Measurements from ENCODE around the gene OR6C2. TPM values are rescaled to one million over a fixed set of nuclear protein-coding genes. Genes with fewer than 3 reads are reported as not detected.
A peak's percentile ranks its signal among the peaks of the same experiment; 100 is the strongest.

Gene OR6C2
- total and polyA plus RNA-seq, 9 of the 15 experiments (the other 6 are each of a cell fraction or from before 2014, with no cell fraction given) = not detected

GRCh38 chr12:55416961-55417360 lies 26.9 kb upstream of the OR6C2 start:
- ATAC-seq (no peak), DNase-seq (ENCODE audit: extremely low read depth in 1 of 4, low spot score in 3 of 4) (no peak), FAIRE-seq (no peak)
- no peak overlapping the region for H3K4me2 ChIP-seq (ENCODE audit: insufficient read depth, low read length)
- intact Hi-C loops (cut with micrococcal nuclease) (no loop called here), in situ Hi-C loops (cut with MboI) (no loop called here)
- no peak overlapping the region for H2AFZ ChIP-seq (ENCODE audit: low read depth, low read length)
- BruUV-seq (replicated peaks) = no TSS peak
- peaks cover 0 to 10% of the 10 kb centered on the region in 2 experiments; a peak in 3 of 5 replicates for H3K4me1 ChIP-seq (replicated peaks in 1 of 2; ENCODE audit: control insufficient read depth in 2 of 2, insufficient read depth in 2 of 2, low read length in 2 of 2)
- H3K9me3 ChIP-seq (replicated peaks; ENCODE audit: control insufficient read depth, insufficient read depth, low read depth, low read length) = no peaks in the 10 kb centered on the region
- WGBS (ENCODE audit: insufficient coverage, low coverage, missing lambda C conversion rate) = 17% methylated on average over 1 of the region's 1 CpG
- CTCF ChIA-PET (ENCODE audit: low intra/inter-chr PET ratio) = no interaction called here
- H3K27me3 ChIP-seq (ENCODE audit: control insufficient read depth in 2 of 2, insufficient read depth in 2 of 2, low read length in 2 of 2) = no peaks in the 10 kb centered on the region; a peak in 1 of 5 replicates
- H3K79me2 ChIP-seq (ENCODE audit: control insufficient read depth, insufficient read depth, low read length) = no peaks in the 10 kb centered on the region
- no peaks in the 10 kb centered on the region for H3K9me1 ChIP-seq (ENCODE audit: control insufficient read depth, insufficient read depth, low read length)
- POLR2A ChIA-PET = no interaction called here
- H4K20me1 ChIP-seq (replicated peaks; ENCODE audit: control insufficient read depth, insufficient read depth, low read length) = no peaks in the 10 kb centered on the region
- TF ChIP-seq, protein P1, sequence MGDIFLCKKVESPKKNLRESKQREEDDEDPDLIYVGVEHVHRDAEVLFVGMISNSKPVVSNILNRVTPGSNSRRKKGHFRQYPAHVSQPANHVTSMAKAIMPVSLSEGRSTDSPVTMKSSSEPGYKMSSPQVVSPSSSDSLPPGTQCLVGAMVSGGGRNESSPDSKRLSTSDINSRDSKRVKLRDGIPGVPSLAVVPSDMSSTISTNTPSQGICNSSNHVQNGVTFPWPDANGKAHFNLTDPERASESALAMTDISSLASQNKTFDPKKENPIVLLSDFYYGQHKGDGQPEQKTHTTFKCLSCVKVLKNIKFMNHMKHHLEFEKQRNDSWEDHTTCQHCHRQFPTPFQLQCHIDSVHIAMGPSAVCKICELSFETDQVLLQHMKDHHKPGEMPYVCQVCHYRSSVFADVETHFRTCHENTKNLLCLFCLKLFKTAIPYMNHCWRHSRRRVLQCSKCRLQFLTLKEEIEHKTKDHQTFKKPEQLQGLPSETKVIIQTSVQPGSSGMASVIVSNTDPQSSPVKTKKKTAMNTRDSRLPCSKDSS (IDR thresholded peaks at IDR 0.05; ENCODE audit: low read depth, partially characterized antibody) = no peak
- 0 out of 2 replicates have a peak, but pooled peaks have one; percentile 6 for TF ChIP-seq ZNF316 (IDR thresholded peaks at IDR 0.05)
- no peak for TF ChIP-seq SP2 (IDR thresholded peaks at IDR 0.05; ENCODE audit: extremely low read depth, low read depth, low read length, poor library complexity, severe bottlenecking)
- TF ChIP-seq, protein P2, sequence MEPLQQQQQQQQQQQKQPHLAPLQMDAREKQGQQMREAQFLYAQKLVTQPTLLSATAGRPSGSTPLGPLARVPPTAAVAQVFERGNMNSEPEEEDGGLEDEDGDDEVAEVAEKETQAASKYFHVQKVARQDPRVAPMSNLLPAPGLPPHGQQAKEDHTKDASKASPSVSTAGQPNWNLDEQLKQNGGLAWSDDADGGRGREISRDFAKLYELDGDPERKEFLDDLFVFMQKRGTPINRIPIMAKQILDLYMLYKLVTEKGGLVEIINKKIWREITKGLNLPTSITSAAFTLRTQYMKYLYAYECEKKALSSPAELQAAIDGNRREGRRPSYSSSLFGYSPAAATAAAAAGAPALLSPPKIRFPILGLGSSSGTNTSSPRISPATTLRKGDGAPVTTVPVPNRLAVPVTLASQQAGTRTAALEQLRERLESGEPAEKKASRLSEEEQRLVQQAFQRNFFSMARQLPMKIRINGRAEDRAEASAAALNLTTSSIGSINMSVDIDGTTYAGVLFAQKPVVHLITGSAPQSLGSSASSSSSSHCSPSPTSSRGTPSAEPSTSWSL (CRISPR knock-in tag; IDR thresholded peaks at IDR 0.05; ENCODE audit: borderline replicate concordance) = no peak
- no peak overlapping the region for H3K4me3 ChIP-seq
- no peak overlapping the region for H3K27ac ChIP-seq (ENCODE audit: extremely low read depth, low read depth, low read length)
- no peaks in the 10 kb centered on the region for H3K36me3 ChIP-seq (ENCODE audit: control insufficient read depth, insufficient read depth, low read length)
- H3K9ac ChIP-seq (ENCODE audit: insufficient read depth in 1 of 2, low read depth in 2 of 2, low read length in 2 of 2) = no peak overlapping the region
